Left lobe of liver (tissue), 2 donors: Measurements from ENCODE around the gene MYEOV. TPM values are rescaled to one million over a fixed set of nuclear protein-coding genes. Genes with fewer than 3 reads are reported as not detected.
A peak's percentile ranks its signal among the peaks of the same experiment; 100 is the strongest.

Experiments used
- ATAC-seq: fragments of 200-7000 bp; cut with Tn5 transposase; one replicate; pipeline ENCODE4 v1.9.1; 2020; ENCODE audit warnings: mild to moderate bottlenecking, moderate library complexity
- DNase-seq: peaks from one replicate; pipeline ENCODE4 v3.0.0-alpha.2; 2020; ENCODE audit warnings: low spot score
- total RNA-seq: library from RNA; stranded (reverse); gene quantifications from one replicate; pipeline ENCODE4 v1.2.1, GENCODE V29; 2021
- donor health status: DM: no; HTN: no; CAD: no; lungs with moderate emphysema.
- donor health status: DM: no; HTN: yes; CAD: no.

MYEOV gene
- total RNA-seq, result 0.78 TPM

DNA sequence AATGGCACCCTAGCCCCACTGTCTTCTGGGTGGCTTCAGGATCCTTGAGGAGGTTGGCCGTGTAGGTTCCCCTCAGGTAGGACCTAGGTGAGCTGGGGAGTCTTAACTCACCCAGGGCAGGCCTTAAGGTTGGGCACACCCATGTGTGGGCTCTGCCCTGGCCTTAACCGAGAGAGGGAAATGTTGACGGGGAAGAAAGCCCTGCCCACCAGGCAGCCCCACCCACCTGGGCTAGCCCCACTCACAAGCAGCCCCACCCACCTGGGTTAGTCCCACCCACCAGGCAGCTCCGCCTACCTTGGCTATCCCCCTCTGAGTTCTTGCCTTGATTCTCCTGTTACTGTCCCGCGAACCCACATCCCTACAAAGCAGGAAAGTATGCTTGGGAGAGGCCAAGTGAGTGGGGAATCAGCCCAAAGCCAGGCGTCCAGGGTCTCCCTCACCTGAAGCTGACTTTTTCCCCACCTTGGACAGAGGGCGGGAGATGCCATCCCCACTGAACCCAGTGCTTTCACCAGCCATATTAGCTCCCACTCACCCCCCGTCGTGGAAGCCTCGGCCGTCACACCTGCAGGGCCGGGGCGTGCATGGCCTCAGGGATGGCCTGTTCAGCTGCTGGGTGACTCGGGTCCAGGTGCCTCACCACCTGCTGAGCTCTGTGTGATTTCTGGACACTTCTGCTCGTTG, at the start of gene MYEOV:
TSS of gene MYEOV (plus strand) at position 337 of the 687 bp plus-strand sequence. CDS start 1,200 bp downstream, outside the sequence.
- peak; percentile 68 for DNase-seq
- ATAC-seq, result peak; percentile 81

DNA sequence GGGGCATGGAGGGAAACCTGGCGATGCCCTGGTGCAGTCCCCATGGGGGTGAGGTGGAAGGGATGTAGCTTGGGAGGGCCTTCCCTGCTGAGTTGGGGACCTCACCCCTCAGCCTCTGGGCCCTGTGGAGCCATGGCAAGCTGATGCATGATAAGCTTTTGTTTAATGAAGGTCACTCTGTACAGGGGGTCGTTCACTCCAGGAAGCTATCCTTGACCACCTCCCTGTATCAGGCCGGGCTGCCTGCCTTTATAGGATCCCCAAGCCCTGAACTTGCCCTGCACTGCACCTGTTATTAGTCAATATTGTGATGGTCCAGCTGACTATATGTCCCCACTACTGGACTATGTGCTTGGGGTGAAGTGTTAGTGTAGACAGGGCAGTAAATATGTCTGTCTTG, 49.7 kb upstream of the MYEOV start:
- no peak for ATAC-seq
- peak; percentile 32 for DNase-seq

DNA sequence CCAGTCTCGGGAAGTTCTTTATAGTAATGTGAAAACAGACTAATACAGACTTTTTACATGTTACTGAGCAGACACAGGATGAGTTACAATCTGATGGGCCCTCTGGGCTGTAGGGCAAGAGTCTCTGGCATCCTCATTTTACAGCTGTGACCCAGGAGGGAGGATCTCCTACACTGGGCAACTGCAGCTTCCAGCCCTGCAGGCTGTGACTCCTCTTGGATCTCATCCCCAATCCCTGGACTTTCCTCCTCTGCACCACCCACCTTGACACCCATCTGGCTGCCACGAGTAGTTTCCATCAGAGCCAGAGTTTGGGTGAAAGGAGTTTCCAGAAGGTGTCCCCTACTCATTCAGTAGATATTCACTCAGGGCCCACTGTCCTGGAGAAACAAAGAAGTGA, 48.9 kb upstream of the MYEOV start:
- DNase-seq (peak; percentile 12), ATAC-seq (no peak)

DNA sequence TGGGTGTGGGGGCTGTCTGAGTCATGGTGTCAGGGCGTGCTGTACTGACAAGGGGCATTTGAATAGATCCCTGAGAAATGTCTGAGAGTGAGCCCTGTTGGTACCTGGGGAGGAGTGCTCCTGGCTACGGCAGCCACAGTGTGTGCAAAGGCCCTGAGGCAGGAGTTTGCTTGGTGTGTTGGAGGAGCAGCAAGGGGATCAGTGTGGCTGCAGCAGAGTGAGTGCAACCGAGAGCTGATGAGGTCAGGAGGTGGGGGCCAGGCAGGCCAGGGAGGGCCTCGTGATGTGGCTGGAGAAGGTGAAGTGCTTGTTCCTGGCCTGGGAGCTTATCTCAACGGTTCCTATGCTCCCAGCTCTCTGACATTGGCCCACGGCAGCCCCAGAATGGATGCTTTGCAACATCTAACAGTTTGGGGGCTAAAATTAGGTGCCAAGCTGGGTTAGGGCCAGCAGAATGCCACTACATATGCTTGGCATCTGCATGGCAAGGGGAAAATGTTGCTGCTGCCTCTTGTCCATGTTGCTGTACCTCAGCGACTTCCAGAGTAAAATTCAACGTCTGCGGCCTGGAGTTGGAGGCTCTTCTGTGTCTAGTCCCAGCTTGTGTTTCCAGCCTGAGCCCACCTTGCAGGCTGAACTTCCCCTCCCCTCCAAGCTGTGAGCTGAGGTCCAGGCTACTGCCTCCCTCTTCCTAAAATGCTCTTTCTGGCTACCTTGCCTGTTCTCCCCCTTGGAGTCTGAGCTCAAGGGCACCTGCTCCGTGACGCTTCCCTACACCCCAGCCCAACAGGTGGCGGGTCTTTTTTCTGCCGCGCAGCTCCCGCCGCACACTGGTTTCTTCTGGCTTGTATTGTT, 48.2 kb upstream of the MYEOV start:
- DNase-seq, result peak; percentile 33

DNA sequence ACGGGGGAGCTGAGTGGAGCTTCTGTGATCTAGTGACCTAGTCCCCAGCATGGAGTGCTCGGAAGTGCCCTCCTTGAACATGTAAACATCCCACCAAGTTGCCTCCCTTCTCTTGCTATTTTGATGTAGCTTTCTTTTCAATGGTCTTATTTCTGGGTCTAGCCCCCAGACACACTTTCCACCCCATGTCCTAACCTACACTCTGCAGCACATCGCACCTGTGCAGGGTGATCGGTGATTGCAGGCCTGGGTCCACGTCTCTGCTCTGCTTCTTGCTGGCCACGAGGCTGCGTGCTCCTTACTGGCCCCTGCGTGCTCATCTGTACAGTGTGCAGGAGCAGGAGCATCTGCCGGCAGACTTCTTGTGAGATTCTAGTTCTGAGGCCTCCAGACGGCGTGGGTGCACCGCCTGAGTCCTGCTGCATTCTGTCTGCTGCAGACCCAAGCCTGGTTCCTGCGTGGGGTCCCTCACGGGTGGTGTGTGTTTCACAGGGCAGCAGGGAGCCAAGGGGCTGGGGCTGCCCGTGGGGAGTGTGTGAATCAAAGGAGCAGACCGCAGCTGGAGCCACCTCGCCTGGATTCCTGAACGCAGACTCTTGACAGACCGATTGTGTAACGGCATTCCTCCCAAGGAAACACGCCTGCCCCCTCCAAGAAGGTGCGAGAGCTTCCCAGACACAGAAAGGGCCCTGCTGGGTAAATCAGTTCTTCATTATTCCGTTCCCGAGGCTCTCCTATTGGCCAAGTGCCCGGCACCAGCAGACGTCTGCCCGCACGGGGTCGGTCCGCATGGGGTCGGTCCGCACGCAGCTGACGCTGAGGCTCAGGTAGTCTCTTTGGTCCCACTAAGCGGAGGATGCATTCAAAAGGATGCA, 44.4 kb upstream of the MYEOV start:
- ATAC-seq, result no peak
- DNase-seq, result peak; percentile 37

More for the DNA sequence above, 48.2 kb upstream of the MYEOV start:
- no peak for ATAC-seq

DNA sequence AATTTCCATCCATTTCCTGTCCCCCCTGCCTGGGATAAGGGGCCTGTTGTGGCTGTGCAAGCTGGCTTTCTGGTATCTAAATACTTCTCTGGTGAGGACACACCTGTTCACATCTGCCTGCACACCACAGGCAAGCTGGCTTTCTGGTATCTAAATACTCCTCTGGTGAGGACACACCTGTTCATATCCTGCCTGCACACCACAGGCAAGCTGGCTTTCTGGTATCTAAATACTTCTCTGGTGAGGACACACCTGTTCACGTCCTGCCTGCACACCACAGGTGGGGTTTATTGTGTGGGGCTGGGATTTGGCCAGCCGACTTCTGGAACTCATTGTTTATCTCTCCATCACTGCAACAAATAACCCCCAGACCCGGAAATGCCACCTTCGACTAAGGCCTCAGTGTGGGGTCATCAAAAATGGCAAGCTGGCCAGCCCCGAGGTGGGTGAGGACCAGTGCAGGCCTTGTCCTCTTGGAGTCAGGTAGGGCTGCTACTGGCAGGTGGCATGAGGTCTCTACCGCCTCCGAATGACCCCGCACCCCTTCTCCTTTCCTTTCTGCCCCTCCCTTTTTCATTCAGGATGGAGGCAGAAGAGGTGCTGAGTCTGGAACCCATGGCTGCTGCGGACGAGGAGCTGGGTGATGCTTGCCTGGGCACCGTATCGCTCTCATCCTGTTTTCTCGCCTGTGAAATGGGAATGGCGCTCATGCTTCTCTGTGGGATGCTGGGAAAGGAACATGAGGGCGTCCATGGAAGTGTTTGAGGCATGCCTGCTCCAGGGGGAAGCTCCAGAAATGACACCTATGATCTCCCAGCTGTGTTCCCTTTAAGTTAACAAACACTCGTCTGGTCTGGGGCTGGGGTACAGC, 43.5 kb upstream of the MYEOV start:
- ATAC-seq (no peak), DNase-seq (no peak)

DNA sequence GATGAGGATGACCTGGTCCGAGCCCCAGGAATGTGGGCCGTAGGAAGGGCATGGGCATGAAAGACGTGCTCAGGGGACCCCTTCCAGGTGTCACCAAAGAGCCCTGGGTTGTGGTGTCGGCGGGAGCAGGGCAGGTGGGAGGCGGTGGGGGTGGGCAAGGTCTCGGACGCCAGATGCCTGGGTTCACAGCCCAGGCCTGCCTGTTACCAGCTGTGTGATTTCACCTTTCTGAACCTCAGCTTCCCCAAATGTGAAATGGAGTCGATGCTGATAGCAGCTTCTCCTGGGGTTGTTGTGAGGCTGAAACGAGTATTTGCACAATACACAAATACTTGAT, 42.9 kb upstream of the MYEOV start:
- ATAC-seq (no peak), DNase-seq (no peak)

DNA sequence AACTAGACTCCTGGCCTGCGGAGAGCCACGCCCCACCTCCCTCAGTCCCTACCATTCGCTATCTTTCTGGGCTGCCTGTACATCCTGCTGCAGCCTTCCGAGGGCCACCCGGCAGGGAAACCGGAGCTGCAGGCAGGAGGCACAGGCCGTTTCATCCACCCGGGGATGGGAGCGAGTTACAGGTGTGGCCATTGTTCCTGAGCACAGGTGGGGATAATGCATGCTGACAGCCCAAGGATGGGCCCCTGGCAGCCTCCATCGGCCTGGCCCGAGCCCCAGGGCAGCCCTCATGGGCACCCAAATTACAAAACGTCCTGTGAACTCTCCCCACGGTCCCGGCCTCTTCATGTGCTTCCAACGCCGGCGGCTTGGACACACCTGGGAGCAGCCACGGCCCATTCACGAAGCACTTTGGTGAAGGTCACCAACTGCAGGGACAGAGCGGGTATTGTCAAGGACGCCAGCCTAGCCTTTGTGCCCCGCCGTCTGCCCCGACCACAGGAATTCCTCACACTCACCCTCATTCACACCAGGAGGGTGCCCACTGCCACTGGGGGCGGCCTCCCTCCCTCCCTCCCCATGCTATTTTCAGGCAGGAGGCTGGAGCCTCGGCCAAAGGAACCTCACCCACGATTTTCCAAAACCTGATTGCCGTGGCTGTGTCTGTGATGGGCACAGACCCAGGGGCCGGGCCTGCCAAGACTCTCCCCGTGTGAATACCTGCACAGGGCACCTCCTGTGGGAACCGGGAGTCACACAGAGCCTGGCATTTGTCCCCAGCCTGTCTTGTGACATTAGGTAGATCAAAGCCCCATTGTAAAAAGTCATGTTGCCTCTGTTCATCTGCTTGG, 42.1 kb upstream of the MYEOV start:
- DNase-seq (no peak), ATAC-seq (no peak)

DNA sequence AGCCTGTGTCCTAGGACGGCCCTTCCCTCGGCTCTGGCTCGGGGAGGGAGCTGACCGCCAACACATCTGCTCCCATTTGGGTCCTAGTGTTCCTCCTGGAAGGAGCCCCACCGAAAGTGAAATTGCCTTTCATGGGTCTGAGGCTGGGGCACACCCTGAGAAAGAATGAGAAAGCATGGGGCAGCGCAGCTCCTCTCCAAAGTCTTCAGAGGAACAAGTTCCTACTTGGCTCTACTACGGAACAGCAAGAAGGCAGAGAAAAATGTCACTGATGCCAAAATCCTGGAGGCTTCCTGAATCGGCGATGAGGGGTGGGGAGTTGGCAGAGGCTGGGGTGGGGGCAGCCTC, 41.5 kb upstream of the MYEOV start:
- ATAC-seq (no peak), DNase-seq (no peak)

DNA sequence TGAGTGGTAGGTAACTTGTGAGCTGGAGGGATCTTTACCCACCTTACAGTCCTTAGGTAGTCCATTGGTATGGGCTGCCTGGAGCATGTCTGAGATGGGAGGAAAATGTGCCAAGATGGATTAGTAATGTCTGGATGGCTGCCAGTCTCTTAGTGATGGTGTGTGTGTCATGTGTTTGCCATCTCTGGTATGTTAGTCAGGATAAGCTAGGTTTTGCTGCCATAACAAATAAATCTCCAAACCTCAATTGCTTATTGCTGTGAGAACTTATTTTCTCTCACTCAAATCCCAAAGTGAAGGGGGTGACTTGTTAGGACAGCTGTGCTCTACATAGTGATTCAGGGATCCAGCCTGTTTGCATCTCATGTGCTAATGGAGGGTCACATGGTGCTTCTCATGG, 40.9 kb upstream of the MYEOV start:
- no peak for ATAC-seq

DNA sequence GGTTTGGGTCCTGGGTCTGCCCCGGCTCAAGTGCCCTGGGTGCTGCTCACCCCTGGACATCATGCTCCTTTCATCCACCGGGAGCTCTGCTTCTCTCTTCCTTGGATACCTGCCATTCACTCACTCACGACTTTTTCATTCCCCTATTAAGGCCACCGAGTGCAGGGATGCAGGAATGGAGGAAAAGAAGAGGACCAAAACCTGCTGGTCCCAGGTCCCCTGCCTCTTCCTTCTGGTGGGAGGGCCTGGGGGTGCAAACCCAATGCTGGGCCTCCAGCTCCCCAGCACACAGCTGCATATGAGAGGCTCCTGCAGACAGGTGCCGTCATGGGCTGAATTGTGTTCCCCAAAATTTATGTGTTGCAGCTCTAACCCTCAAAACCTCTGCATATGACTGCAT, 36.8 kb upstream of the MYEOV start:
- DNase-seq, result no peak
- no peak for ATAC-seq

More for the DNA sequence above, 40.9 kb upstream of the MYEOV start:
- DNase-seq, result no peak

DNA sequence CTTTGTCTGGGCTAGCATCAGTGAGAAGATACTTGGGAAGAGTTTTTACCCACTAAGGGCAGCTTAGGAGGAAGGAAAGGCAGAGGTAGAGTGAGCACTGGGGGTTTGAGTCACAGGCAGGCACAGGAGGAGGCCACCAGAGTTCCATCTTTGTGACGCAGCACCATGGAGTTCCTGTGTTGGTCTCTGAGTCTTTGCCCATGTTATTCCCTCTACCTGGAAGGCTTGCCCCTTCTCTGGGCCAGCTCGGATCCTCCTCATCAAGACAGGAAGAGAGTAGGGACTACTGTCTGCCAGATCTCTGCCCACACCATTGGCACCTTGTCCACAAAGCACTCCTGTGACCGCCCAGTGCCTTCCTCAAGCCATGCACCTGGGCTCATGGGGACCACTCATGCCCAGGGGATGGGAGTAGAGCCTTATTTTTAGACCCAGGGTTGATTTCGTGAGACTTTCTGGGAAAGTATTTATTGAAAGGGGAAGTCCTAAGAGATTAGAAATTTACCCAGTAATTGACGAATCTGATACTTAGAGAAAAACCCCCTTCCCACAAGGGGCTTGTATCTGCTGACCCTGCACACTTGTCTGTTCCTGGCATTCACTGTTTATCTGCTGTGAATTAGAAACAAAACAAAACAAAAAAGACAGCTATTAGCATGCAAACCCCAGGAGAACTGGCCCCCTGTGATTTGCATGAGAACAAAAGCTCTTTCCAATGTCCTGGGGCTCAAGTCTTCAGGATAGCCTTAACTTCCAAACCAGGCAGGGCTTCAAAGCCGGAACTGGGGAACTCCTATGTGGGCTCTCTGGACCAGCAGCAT, 35.9 kb upstream of the MYEOV start:
- no peak for DNase-seq
- no peak for ATAC-seq

DNA sequence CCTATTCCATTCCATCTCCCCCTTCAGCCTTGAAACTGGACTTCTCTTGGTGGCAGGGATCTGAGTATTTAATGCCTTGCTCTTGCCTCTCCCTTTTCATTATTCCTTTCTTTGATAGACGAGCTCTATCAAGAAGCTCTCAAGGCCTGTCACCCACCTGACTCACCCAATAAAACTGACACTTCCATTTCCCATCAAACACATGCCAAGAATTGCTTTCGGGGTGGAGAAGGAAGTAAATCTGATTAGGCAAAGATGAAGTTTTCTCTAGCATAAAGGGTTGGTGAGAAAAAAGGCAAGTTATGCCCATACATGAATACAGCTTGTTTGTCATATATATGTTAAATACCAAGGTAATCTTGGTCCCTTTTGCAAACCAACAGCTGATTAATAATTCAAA, 34.9 kb upstream of the MYEOV start:
- DNase-seq (no peak), ATAC-seq (no peak)

DNA sequence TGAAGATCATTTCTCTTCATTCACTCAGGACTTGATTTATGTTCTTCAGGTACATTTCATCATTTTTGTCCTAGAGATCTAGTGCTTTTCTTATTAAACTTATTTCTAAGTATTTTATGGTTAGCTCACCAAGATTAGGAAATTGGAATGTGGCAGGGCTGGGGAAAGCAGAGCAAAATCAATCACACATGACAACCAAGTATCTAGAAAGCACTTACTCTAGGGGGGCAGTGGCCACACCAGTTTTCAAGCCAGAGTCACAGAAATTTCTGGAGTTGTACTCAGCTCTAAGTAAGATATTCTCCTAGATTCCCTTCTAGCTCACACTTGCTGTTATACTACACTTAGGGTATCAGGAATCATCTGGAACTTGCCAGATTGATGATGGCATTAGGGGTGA, 33.3 kb upstream of the MYEOV start:
- DNase-seq (no peak), ATAC-seq (no peak)

DNA sequence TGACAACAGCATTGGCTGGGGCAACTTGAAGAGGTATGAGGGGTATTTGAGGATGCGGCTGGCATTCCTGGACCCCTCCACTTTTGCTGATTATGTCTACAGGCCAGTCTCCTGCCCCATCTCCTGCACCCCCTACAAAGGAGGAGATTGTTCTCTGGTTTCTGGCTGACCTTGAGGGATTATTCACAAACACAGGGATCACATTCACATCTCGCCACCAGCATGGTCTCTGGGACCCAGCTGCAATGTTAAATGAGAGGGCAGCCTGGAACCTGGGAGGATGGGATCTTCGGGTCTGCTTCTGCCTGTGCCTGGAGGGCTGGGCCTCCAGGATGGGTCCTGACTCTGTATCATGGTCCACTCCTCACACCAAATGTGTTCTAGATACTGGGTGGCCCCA, 32.8 kb upstream of the MYEOV start:
- no peak for ATAC-seq

DNA sequence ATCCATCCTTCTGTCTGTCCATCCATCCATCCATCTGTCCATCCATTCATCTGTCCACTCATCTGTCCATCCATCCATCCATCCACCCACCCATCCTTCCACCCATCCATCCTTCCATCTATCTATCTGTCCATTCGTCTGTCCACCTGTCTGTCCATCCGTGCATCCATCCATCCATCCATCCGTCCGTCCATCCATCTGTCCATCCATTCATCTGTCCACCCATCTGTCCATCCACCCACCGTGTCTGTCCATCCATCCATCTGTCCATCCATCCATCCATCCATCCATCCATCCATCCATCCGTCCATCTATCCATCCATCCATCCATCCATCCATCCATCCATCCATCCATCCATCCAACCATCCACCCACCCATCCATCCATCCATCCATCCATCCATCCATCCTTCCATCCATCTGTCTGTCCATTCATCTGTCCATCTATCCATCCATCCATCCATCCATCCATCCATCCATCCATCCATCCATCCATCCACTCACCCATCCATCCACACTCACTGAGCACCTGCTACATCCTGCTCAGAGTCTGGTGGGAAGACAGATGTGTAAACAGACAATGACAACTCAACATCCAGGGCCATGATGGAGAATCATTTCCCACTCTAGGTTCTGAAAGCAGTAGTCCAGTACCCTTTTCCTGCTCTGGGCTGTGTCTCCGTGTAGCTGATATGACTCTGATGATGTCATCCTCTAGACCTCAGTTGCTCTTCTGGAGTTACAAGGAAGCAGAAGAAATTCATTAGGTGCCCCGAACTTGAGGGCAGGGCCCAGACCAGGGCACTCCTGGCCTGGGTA, 30.8 kb upstream of the MYEOV start:
- no peak for ATAC-seq
- DNase-seq, result no peak

More for the DNA sequence above, 32.8 kb upstream of the MYEOV start:
- DNase-seq, result no peak

DNA sequence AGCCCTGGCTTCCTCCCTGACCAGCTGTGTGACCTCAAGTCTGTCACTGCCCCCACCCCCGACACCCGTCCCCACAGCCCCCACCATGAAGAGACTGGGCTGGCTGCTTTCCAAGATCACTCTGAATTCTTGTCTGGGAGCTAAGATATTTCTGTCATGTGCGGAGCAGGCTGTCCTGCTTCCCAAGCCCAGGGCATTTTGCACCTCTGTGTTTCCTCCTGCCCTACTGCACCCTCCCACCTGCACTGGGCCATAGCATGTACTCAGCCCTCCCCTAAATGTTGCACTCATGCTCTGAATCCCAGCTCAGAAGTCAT, 30.3 kb upstream of the MYEOV start:
- ATAC-seq (no peak), DNase-seq (no peak)

DNA sequence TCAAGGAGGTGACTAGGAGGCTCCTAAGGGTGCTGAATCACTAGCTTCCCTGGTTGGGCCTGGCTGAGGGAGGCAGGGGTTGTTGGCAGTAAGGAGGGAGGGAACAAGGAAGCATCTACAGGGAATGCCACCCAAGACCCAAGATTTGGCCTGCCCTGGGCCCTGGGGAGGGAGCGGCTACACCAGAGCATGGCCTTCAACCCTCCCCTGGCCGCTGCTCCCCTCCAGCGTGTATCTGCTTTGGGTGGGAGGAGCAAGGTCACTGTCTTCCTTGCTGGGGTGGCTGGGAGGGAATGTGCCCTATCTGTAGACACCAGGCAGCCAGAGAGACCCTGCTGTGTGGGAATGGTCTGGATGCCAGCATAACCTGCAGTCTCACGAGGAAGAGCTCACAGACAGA, 29.5 kb upstream of the MYEOV start:
- ATAC-seq, result no peak
- DNase-seq, result no peak
